K562 (cell line): ENCODE data around the gene NSF. TPM values are rescaled to one million over a fixed set of nuclear protein-coding genes. Genes with fewer than 3 reads are reported as not detected.

Source experiments
- ATAC-seq: fragments of 200-7000 bp; cut with Tn5 transposase; 3 replicates; pipeline ENCODE4 v1.9.1; 2020; ENCODE audit warnings: moderate library complexity
- BruUV-seq: library from RNA; stranded (reverse); fragments of 400-500 nt; replicated peaks from 2 replicates; lab custom pipeline; 2021; lab: Mats Ljungman, UMichigan
- CTCF ChIA-PET: fragments of 300-600 bp; formaldehyde crosslinking; extraction: SDS; loops from one replicate; lab custom pipeline; 2021; ENCODE audit warnings: low intra/inter-chr PET ratio; lab: Yijun Ruan, JAX
- POLR2A ChIA-PET: fragments of 300-600, 350-650 bp; sonication (Branson Sonifier 250); formaldehyde crosslinking; extraction: SDS; loops from one replicate; lab custom pipeline; 2021; ENCODE audit warnings: antibody characterized with exemption, inconsistent platforms; lab: Yijun Ruan, JAX
- DNase-seq, 4 experiments: peaks; one replicate each; pipeline versions ENCODE4 v3.0.0 to v3.0.0-alpha.2; 2011 to 2018; ENCODE audit warnings: low spot score in 3 of 4, mixed read lengths in 3 of 4; ENCODE audit errors: extremely low read depth in 1 of 4
- FAIRE-seq: peaks from 2 replicates; lab custom pipeline; 2011; peaks lifted over from hg19 to GRCh38; lab: Jason Lieb, UNC
- H2AFZ ChIP-seq: 2 replicates; pipeline ENCODE4 v1.6.0; 2011; ENCODE audit warnings: low read depth, low read length, control low read depth, inconsistent platforms
- H3K27ac ChIP-seq: fragments of 200-600 bp; 3 replicates; pipeline ENCODE4 v1.8.0; 2011; ENCODE audit warnings: low read depth, mild to moderate bottlenecking, control low read depth, inconsistent platforms, low read length, moderate library complexity, mixed read lengths; ENCODE audit errors: extremely low read depth
- H3K27me3 ChIP-seq, 2 experiments: fragments of 300-600 bp in 1 of 2; 2 replicates in 1 of 2; 3 replicates in 1 of 2; pipeline versions ENCODE4 v1.6.0 to v1.8.0; 2011; ENCODE audit warnings: inconsistent platforms in 2 of 2, low read length in 2 of 2, mild to moderate bottlenecking in 1 of 2, mixed read lengths in 1 of 2, moderate library complexity in 1 of 2; ENCODE audit not compliant: control insufficient read depth in 2 of 2, insufficient read depth in 2 of 2
- H3K36me3 ChIP-seq: fragments of 300-600 bp; 3 replicates; pipeline ENCODE4 v1.8.0; 2011; ENCODE audit warnings: mild to moderate bottlenecking, low read length, inconsistent platforms; ENCODE audit not compliant: control insufficient read depth, insufficient read depth
- H3K4me1 ChIP-seq, 2 experiments: fragments of 200-600 bp in 1 of 2; replicated peaks in 1 of 2; 2 replicates in 1 of 2; 3 replicates in 1 of 2; pipeline versions ENCODE4 v1.5.1 to v1.8.0; 2011; ENCODE audit warnings: inconsistent platforms in 2 of 2, low read length in 2 of 2, mild to moderate bottlenecking in 1 of 2, mixed read lengths in 1 of 2, moderate library complexity in 1 of 2; ENCODE audit not compliant: control insufficient read depth in 2 of 2, insufficient read depth in 2 of 2
- H3K4me2 ChIP-seq: 2 replicates; pipeline ENCODE4 v1.6.1; 2011; ENCODE audit warnings: low read length, control low read depth, inconsistent platforms, mixed read lengths; ENCODE audit not compliant: insufficient read depth
- H3K4me3 ChIP-seq: fragments of 200-600 bp; sonication (generic), shearing (Covaris generic); 2 replicates; pipeline ENCODE4 v1.5.1; 2016; ENCODE audit warnings: control low read depth, inconsistent platforms
- H3K79me2 ChIP-seq: fragments of 200-600 bp; 3 replicates; pipeline ENCODE4 v1.8.0; 2011; ENCODE audit warnings: low read length, inconsistent platforms; ENCODE audit not compliant: control insufficient read depth, insufficient read depth
- H3K9ac ChIP-seq, 2 experiments: 2 replicates each; pipeline versions ENCODE4 v1.6.0 to v1.6.1; 2011; ENCODE audit warnings: low read depth in 2 of 2, low read length in 2 of 2, control low read depth in 1 of 2, inconsistent platforms in 1 of 2, mild to moderate bottlenecking in 1 of 2, mixed read lengths in 1 of 2; ENCODE audit not compliant: insufficient read depth in 1 of 2
- H3K9me1 ChIP-seq: one replicate; pipeline ENCODE4 v1.6.0; 2011; ENCODE audit warnings: inconsistent platforms, mild to moderate bottlenecking, low read length, moderate library complexity; ENCODE audit not compliant: control insufficient read depth, insufficient read depth
- H3K9me3 ChIP-seq: replicated peaks from 2 replicates; pipeline ENCODE4 v1.5.1; 2011; ENCODE audit warnings: low read depth, low read length, inconsistent platforms; ENCODE audit not compliant: control insufficient read depth, insufficient read depth
- H4K20me1 ChIP-seq: replicated peaks from 2 replicates; pipeline ENCODE4 v1.6.1; 2011; ENCODE audit warnings: low read length, inconsistent platforms, mixed read lengths; ENCODE audit not compliant: control insufficient read depth, insufficient read depth
- ATF1 ChIP-seq, 2 experiments: fragments of 450-650 bp in 1 of 2; IDR thresholded peaks; 2 replicates each; pipeline ENCODE4 v1.6.1; 2016; ENCODE audit warnings: missing compliant biosample characterization in 1 of 2, missing genetic modification characterization in 1 of 2
- CEBPB ChIP-seq: fragments of 450-650 bp; IDR thresholded peaks from 2 replicates; pipeline ENCODE4 v1.6.1; 2016; ENCODE audit warnings: missing genetic modification characterization, missing compliant biosample characterization
- CEBPG ChIP-seq, 3 experiments: fragments of 200-800 bp in 1 of 3; sonication (Bioruptor generic) in 1 of 3; sonication (generic) in 1 of 3; formaldehyde crosslinking in 1 of 3; IDR thresholded peaks in 2 of 3; conservative IDR thresholded peaks in 1 of 3; 2 replicates each; pipeline versions ENCODE4 v1.6.1 to v1.8.0; 2016 to 2022; ENCODE audit warnings: missing compliant biosample characterization in 2 of 3, missing genetic modification characterization in 2 of 3, mild to moderate bottlenecking in 1 of 3, missing genetic modification reagents in 1 of 3
- MEIS2 ChIP-seq: fragments of 450-650 bp; IDR thresholded peaks from 2 replicates; pipeline ENCODE4 v1.6.1; 2014; ENCODE audit warnings: mild to moderate bottlenecking; ENCODE audit not compliant: partially characterized antibody
- POU5F1 ChIP-seq: fragments of 150-350 bp; IDR thresholded peaks from 2 replicates; pipeline ENCODE4 v1.6.1; 2014; ENCODE audit warnings: borderline replicate concordance, low read length, low read depth, mild to moderate bottlenecking; ENCODE audit not compliant: partially characterized antibody
- ZSCAN29 ChIP-seq: fragments of 450-650 bp; IDR thresholded peaks from 2 replicates; pipeline ENCODE4 v1.6.1; 2017
- WGBS: fragments of 100-300 bp; shearing (Covaris generic); methylation state at CpG from one replicate; pipeline ENCODE4 v1.1.6; 2016; ENCODE audit warnings: low coverage, mixed read lengths; ENCODE audit not compliant: insufficient coverage; ENCODE audit errors: missing lambda C conversion rate; 5-methylcytosine and 5-hydroxymethylcytosine counted together
- in situ Hi-C: fragments of 300-500 bp; cut with MboI; formaldehyde crosslinking; loops from 4 replicates; pipeline ENCODE4 v1.15.0; 2018; ENCODE audit warnings: inconsistent platforms, mixed read lengths
- intact Hi-C: fragments of 100-400 bp; cut with micrococcal nuclease; formaldehyde crosslinking; loops from 2 replicates; pipeline ENCODE4 v1.14.2; 2022
- polyA plus RNA-seq, 8 experiments: library from polyadenylated mRNA; depleted of rRNA in 4 of 8; stranded (reverse) in 5 of 8; unstranded in 3 of 8; fragments of >200 nt; fragmentation: Nextera tagmentation in 2 of 8; fragmentation: Illumina TruSeq in 1 of 8; extraction: Ambion mirVana in 2 of 8; extraction: Trizol in 1 of 8; gene quantifications; 2 replicates each; pipeline versions ENCODE4 v1.2.1 to v1.2.3, GENCODE V29; 2011 to 2014; ENCODE audit warnings: inconsistent platforms in 1 of 8, missing spikeins in 1 of 8
- total RNA-seq, 7 experiments: library from RNA; depleted of rRNA in 6 of 7; stranded (reverse); fragments of >200 nt in 6 of 7; fragmentation: Illumina TruSeq in 2 of 7; extraction: Trizol in 2 of 7; gene quantifications; 2 replicates each; pipeline versions ENCODE4 v1.2.1 to v1.2.3, GENCODE V29; 2011 to 2021; ENCODE audit warnings: low replicate concordance in 1 of 7
- TF ChIP-seq, protein P1 (sequence below), 2 experiments: IDR thresholded peaks in 1 of 2; conservative IDR thresholded peaks in 1 of 2; 2 replicates each; pipeline ENCODE4 v1.6.1; 2016; ENCODE audit warnings: low read depth in 2 of 2, mild to moderate bottlenecking in 1 of 2, missing compliant biosample characterization in 1 of 2, missing genetic modification characterization in 1 of 2, moderate library complexity in 1 of 2
- TF ChIP-seq, protein P2 (sequence below): fragments of 450-650 bp; IDR thresholded peaks from 2 replicates; pipeline ENCODE4 v1.6.1; 2016

The NSF gene
- total and polyA plus RNA-seq, 9 of the 15 experiments (the other 6 are each of a cell fraction or from before 2014, with no cell fraction given): 16.7 to 39.8 (median 36.7) TPM

DNA sequence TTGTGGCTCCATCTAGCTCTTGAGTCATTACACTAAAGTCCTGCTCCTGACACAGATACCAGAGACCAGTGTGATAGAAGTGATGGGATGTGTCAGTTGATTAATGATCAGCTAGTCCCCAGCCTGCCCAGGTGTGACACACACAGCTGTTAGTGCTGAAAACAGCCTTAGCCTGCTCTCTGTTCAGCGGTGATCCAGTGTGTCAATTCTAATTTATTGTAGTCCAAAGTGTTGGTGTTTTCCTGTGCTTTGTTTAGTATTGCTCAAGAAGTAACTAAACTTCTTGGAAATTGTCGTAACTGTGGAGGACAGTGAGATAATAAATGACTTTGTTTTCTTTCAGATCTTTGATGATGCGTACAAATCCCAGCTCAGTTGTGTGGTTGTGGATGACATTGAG, 135.7 kb downstream of the NSF start:
- intact Hi-C loops: no loop called here
- 20% methylated on average over 3 of the region's 3 CpGs for WGBS
- CTCF ChIA-PET: no interaction called here

More for the DNA sequence above, 135.7 kb downstream of the NSF start:
- in situ Hi-C loops: no loop called here
- H3K4me2 ChIP-seq: no peak overlapping the region
- H3K79me2 ChIP-seq: no peaks in the 10 kb centered on the region
- no peak overlapping the region for H3K9ac ChIP-seq
- H3K4me3 ChIP-seq: no peak overlapping the region
- H4K20me1 ChIP-seq: no peaks in the 10 kb centered on the region
- no peak overlapping the region for H3K27ac ChIP-seq
- no peaks in the 10 kb centered on the region for H3K9me1 ChIP-seq
- H3K4me1 ChIP-seq: no peaks in the 10 kb centered on the region
- H3K9me3 ChIP-seq: no peaks in the 10 kb centered on the region
- DNase-seq: no peak
- no peak overlapping the region for H2AFZ ChIP-seq
- FAIRE-seq: no peak
- TF ChIP-seq CEBPG (CRISPR knock-in tag; IDR thresholded peaks at IDR 0.05) (no peak), CEBPG (tag; conservative IDR thresholded peaks at IDR 0.05 in 1 of 2, IDR thresholded peaks at IDR 0.05 in 1 of 2) (peak; percentile 70 to 71), CEBPB (tag) (peak; percentile 77), ZSCAN29 (no peak), MEIS2 (peak; percentile 75), POU5F1 (no peak), ATF1 (CRISPR knock-in tag; IDR thresholded peaks at IDR 0.05) (no peak), ATF1 (tag; IDR thresholded peaks at IDR 0.05) (0 out of 2 replicates have a peak, but pooled peaks have one; percentile 11)
- TF ChIP-seq, protein P1, sequence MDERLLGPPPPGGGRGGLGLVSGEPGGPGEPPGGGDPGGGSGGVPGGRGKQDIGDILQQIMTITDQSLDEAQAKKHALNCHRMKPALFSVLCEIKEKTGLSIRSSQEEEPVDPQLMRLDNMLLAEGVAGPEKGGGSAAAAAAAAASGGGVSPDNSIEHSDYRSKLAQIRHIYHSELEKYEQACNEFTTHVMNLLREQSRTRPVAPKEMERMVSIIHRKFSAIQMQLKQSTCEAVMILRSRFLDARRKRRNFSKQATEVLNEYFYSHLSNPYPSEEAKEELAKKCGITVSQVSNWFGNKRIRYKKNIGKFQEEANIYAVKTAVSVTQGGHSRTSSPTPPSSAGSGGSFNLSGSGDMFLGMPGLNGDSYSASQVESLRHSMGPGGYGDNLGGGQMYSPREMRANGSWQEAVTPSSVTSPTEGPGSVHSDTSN (CRISPR knock-in tag; IDR thresholded peaks at IDR 0.05; ENCODE audit: low read depth): no peak
- TF ChIP-seq, protein P1 (tag; conservative IDR thresholded peaks at IDR 0.05; ENCODE audit: low read depth): peak; percentile 80
- TF ChIP-seq, protein P2, sequence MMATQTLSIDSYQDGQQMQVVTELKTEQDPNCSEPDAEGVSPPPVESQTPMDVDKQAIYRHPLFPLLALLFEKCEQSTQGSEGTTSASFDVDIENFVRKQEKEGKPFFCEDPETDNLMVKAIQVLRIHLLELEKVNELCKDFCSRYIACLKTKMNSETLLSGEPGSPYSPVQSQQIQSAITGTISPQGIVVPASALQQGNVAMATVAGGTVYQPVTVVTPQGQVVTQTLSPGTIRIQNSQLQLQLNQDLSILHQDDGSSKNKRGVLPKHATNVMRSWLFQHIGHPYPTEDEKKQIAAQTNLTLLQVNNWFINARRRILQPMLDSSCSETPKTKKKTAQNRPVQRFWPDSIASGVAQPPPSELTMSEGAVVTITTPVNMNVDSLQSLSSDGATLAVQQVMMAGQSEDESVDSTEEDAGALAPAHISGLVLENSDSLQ: peak; percentile 43; the same call in 1 of the 2 replicates
- H3K27me3 ChIP-seq: no peaks in the 10 kb centered on the region
- POLR2A ChIA-PET: interaction anchor here (0.9 kb wide), 1 partner anchor 16 kb away, joined by 3 read pairs; no protein-coding TSS in a partner anchor
- no TSS peak for BruUV-seq
- ATAC-seq: no peak
- H3K36me3 ChIP-seq: peaks cover 25% of the 10 kb centered on the region
